C4-2B (cell line): ENCODE measurements around the gene IQSEC1.
A peak's percentile ranks its signal among the peaks of the same experiment; 100 is the strongest.

ENCODE experiments used
- H3K27ac ChIP-seq: fragments of 450-650 bp; 2 replicates; pipeline ENCODE4 v1.5.1; 2017
- ZFX ChIP-seq: fragments of 450-650 bp; IDR thresholded peaks from 2 replicates; pipeline ENCODE4 v1.6.1; 2017
- TF ChIP-seq, protein P1 (sequence below): fragments of 450-650 bp; conservative IDR thresholded peaks from 2 replicates; pipeline ENCODE4 v1.5.1; 2017; ENCODE audit warnings: mild to moderate bottlenecking

Gene IQSEC1

GRCh38 chr3:12957824-12958792 lies 115.1 kb downstream of the IQSEC1 start:
- no peak overlapping the region for H3K27ac ChIP-seq
- TF ChIP-seq, protein P1, sequence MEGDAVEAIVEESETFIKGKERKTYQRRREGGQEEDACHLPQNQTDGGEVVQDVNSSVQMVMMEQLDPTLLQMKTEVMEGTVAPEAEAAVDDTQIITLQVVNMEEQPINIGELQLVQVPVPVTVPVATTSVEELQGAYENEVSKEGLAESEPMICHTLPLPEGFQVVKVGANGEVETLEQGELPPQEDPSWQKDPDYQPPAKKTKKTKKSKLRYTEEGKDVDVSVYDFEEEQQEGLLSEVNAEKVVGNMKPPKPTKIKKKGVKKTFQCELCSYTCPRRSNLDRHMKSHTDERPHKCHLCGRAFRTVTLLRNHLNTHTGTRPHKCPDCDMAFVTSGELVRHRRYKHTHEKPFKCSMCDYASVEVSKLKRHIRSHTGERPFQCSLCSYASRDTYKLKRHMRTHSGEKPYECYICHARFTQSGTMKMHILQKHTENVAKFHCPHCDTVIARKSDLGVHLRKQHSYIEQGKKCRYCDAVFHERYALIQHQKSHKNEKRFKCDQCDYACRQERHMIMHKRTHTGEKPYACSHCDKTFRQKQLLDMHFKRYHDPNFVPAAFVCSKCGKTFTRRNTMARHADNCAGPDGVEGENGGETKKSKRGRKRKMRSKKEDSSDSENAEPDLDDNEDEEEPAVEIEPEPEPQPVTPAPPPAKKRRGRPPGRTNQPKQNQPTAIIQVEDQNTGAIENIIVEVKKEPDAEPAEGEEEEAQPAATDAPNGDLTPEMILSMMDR = no peak
- no peak for TF ChIP-seq ZFX

- no peak overlapping the region for H3K27ac ChIP-seq
- no peak for TF ChIP-seq ZFX
- TF ChIP-seq, protein P1 = no peak
These were observed 115.9 kb downstream of the IQSEC1 start for GRCh38 chr3:12957339-12957738.

DNA sequence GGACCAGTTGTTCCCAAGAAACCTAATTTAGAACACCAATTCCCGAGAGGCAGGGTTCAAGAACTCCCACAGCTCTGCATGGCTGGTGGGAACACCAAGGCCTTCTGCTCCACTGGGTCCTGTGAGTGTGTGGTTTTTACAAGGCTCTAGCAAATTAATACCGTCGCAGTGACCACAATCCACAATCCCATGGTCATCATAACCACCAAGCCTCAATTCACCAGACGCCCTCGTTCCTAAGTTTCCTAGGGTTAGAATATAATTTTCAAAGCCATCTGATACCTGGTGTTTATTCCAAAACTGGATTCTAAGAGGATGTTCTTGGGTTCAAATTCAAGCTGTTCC lies 116.9 kb downstream of the IQSEC1 start:
- TF ChIP-seq, protein P1 = no peak
- no peak for TF ChIP-seq ZFX
- no peak overlapping the region for H3K27ac ChIP-seq

GRCh38 chr3:12955651-12956315 lies 117.4 kb downstream of the IQSEC1 start:
- H3K27ac ChIP-seq = peak overlapping the region; percentile 32; the same call in 1 of the 2 replicates

DNA sequence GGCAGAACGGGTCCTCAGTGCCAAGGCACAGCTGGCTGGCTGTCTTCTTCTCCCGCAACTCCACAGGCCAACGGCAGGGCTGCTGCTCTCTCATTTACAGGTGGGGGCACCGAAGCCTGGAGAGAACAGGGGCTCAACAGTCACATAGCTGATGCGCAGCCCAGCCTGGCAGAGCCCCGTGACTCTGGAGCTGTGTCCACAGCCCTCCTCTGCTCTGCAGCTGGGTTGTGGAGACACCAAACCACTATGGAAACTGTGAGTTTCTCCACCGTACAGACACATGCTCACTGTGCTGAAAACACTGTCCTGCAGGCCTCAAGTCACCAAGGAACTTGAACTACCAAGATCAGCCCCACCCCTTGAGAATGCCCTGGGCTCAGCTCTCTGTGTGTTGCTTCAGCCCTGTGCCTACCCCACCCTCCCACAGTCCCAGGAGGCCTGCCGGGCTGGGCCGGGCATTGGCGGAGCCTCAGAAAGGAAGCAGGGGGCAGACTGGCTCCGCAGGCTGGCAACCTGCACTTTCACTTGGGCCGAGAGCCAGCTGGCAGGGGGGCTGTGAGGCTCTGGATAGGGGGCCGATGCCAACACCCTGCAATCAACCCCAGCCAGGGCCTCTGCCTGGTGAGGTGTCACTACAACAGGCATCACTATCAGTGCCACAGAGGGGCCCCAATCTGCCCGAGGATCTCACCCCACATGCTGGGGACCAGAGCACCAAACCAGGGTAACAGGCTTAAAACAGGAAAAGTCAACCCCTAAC lies 118.2 kb downstream of the IQSEC1 start:
- no peak for TF ChIP-seq ZFX
- TF ChIP-seq, protein P1 = no peak
- H3K27ac ChIP-seq = peak overlapping the region; percentile 32

More at GRCh38 chr3:12955651-12956315, 117.4 kb downstream of the IQSEC1 start:
- TF ChIP-seq ZFX = no peak
- TF ChIP-seq, protein P1 = no peak

DNA sequence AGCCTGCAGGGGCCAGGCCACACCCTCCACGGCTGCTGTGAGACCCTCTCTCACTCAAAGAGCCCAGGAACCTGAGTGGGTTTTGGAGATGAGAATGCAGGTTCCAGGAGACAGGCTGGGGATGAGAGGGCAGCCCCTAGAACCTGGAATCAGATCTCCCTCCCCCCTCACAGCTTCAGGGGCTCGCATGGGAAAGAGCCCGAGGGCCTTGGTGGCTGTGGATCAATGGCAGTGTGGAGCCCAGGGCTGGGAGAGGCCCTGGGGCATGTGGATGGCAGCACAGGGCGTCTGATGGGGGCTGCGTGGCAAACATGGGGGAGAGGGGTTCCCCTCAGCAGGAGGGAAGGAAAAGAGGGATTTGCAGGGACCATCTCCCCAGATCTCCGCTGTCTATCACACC lies 119.0 kb downstream of the IQSEC1 start:
- TF ChIP-seq ZFX = no peak
- TF ChIP-seq, protein P1 = no peak
- H3K27ac ChIP-seq = no peak overlapping the region
